ENCODE measurements around the gene FAM53A.

The FAM53A gene

GRCh38 chr4:1614049-1614448 is 70.1 kb downstream of the FAM53A start:
- TF ChIP-seq CTCF (IDR thresholded peaks at IDR 0.05; ENCODE audit: extremely low read depth, insufficient read depth, missing control alignments): no peak
- in situ Hi-C loops (cut with MboI; ENCODE audit: low pct_unique_long_range_greater_than_20kb, low sequenced_read_pairs, unreplicated experiment): no loop called here

GRCh38 chr4:1613099-1613495 is 71.0 kb downstream of the FAM53A start:
- DNase-seq (ENCODE audit: low spot score): no peak
- no peak for TF ChIP-seq CTCF (IDR thresholded peaks at IDR 0.05; ENCODE audit: extremely low read depth, insufficient read depth, missing control alignments)
- in situ Hi-C loops (cut with MboI; ENCODE audit: low pct_unique_long_range_greater_than_20kb, low sequenced_read_pairs, unreplicated experiment): no loop called here

More at GRCh38 chr4:1614049-1614448, 70.1 kb downstream of the FAM53A start:
- DNase-seq (ENCODE audit: low spot score): no peak

- in situ Hi-C loops (cut with MboI; ENCODE audit: low pct_unique_long_range_greater_than_20kb, low sequenced_read_pairs, unreplicated experiment): no loop called here
- DNase-seq (ENCODE audit: low spot score): no peak
- no peak for TF ChIP-seq CTCF (IDR thresholded peaks at IDR 0.05; ENCODE audit: extremely low read depth, insufficient read depth, missing control alignments)
These were observed 71.6 kb downstream of the FAM53A start for GRCh38 chr4:1612278-1613098.

GRCh38 chr4:1611501-1611870 is 72.6 kb downstream of the FAM53A start:
- in situ Hi-C loops (cut with MboI; ENCODE audit: low pct_unique_long_range_greater_than_20kb, low sequenced_read_pairs, unreplicated experiment): no loop called here
- no peak for TF ChIP-seq CTCF (IDR thresholded peaks at IDR 0.05; ENCODE audit: extremely low read depth, insufficient read depth, missing control alignments)
- no peak for DNase-seq (ENCODE audit: low spot score)

GRCh38 chr4:1610791-1611500 is 73.2 kb downstream of the FAM53A start:
- no peak for DNase-seq (ENCODE audit: low spot score)
- in situ Hi-C loops (cut with MboI; ENCODE audit: low pct_unique_long_range_greater_than_20kb, low sequenced_read_pairs, unreplicated experiment): no loop called here

More at GRCh38 chr4:1610791-1611500, 73.2 kb downstream of the FAM53A start:
- TF ChIP-seq CTCF (IDR thresholded peaks at IDR 0.05; ENCODE audit: extremely low read depth, insufficient read depth, missing control alignments): no peak

All from GM13977 (cell line).